Thyroid gland (tissue), 4 donors: Measurements from ENCODE around the gene NDE1. TPM values are rescaled to one million over a fixed set of nuclear protein-coding genes. Genes with fewer than 3 reads are reported as not detected.

Experiments used
- DNase-seq, 2 donors: peaks; one replicate each; pipeline ENCODE4 v3.0.0-alpha.2; 2019
- H3K27ac ChIP-seq, 3 donors: fragments of 200-600 bp; sonication (generic); 1 replicate in 2 of 3; 2 replicates in 1 of 3; pipeline ENCODE4 v1.5.1; 2016 to 2019; ENCODE audit warnings: mild to moderate bottlenecking in 1 of 3, moderate library complexity in 1 of 3
- H3K27me3 ChIP-seq: fragments of 200-600 bp; sonication (generic); one replicate; pipeline ENCODE4 v1.5.1; 2019
- H3K36me3 ChIP-seq, 2 donors: fragments of 200-600 bp; sonication (generic); one replicate each; pipeline ENCODE4 v1.5.1; 2016 to 2019
- H3K4me1 ChIP-seq, 2 donors: fragments of 200-600 bp; sonication (generic); one replicate each; pipeline ENCODE4 v1.5.1; 2017 to 2019
- H3K4me3 ChIP-seq, 3 donors: fragments of 200-600 bp; sonication (generic); replicated peaks in 1 of 3; 1 replicate in 2 of 3; 2 replicates in 1 of 3; pipeline ENCODE4 v1.5.1; 2016; ENCODE audit warnings: mild to moderate bottlenecking in 1 of 3
- H3K9me3 ChIP-seq: fragments of 200-600 bp; sonication (generic); one replicate; pipeline ENCODE4 v1.5.1; 2017
- POLR2A ChIP-seq, 2 donors: fragments of 450-650 bp; IDR thresholded peaks; one replicate each; pipeline ENCODE4 v1.6.1; 2017; ENCODE audit warnings: antibody characterized with exemption in 2 of 2, mild to moderate bottlenecking in 2 of 2, moderate library complexity in 1 of 2
- WGBS, 2 donors: methylation state at CpG; one replicate each; pipeline ENCODE4 v1.1.5; 2017; 5-methylcytosine and 5-hydroxymethylcytosine counted together
- intact Hi-C: fragments of 100-400 bp; cut with DNase I; formaldehyde crosslinking; loops from one replicate; pipeline ENCODE4 v1.15.1; 2023
- total RNA-seq, 4 donors: library from RNA; depleted of rRNA; stranded (reverse); fragments of >200 nt; gene quantifications; one replicate each; pipeline ENCODE4 v1.2.3, GENCODE V29; 2016
- TF ChIP-seq, protein P1 (sequence below), 6 experiments: fragments of 200-600 bp in 3 of 6; fragments of 450-650 bp in 3 of 6; sonication (generic) in 3 of 6; IDR thresholded peaks; one replicate each; pipeline ENCODE4 v1.5.1; 2016 to 2019; ENCODE audit warnings: antibody characterized with exemption in 6 of 6, mild to moderate bottlenecking in 2 of 6, inconsistent platforms in 1 of 6, moderate library complexity in 1 of 6

Gene NDE1
- total RNA-seq, 4 donors from 2014 or later: 7.7 to 21.3 (median 14.7) TPM

DNA sequence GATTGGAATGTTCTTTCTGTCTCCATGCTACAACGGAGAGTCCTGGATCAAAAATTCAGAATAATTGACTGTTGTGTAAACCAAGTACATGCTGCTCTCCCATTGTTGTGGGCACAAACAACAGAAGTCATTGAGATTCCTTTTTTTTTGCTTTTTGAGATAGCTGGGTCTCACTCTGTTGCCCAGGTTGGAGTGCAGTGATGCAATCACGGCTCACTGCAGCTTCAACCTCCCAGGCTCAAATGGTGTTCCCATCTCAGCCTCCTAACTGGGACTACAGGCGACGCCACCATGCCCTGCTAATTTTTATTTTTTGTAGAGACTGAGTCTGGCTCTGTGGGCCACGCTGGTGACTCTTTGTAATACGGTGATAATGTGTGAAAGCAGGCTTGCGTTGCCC lies 24.5 kb downstream of the NDE1 start:
- Histone ChIP-seq H3K4me1 (peaks cover 0 to 7% of the 10 kb centered on the region in 2 donors), H3K9me3 (no peaks in the 10 kb centered on the region), H3K4me3 (no peak overlapping the region), H3K27me3 (no peaks in the 10 kb centered on the region), H3K27ac (no peak overlapping the region), H3K36me3 (peaks cover 0 to 3% of the 10 kb centered on the region in 2 donors)
- no peak for DNase-seq
- intact Hi-C loops: no loop called here
- TF ChIP-seq POLR2A (IDR thresholded peaks at IDR 0.05): no peak
- TF ChIP-seq, protein P1, sequence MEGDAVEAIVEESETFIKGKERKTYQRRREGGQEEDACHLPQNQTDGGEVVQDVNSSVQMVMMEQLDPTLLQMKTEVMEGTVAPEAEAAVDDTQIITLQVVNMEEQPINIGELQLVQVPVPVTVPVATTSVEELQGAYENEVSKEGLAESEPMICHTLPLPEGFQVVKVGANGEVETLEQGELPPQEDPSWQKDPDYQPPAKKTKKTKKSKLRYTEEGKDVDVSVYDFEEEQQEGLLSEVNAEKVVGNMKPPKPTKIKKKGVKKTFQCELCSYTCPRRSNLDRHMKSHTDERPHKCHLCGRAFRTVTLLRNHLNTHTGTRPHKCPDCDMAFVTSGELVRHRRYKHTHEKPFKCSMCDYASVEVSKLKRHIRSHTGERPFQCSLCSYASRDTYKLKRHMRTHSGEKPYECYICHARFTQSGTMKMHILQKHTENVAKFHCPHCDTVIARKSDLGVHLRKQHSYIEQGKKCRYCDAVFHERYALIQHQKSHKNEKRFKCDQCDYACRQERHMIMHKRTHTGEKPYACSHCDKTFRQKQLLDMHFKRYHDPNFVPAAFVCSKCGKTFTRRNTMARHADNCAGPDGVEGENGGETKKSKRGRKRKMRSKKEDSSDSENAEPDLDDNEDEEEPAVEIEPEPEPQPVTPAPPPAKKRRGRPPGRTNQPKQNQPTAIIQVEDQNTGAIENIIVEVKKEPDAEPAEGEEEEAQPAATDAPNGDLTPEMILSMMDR (IDR thresholded peaks at IDR 0.05): no peak
- 98 to 99% methylated on average over 7 of the region's 7 CpGs for WGBS, 2 donors

DNA sequence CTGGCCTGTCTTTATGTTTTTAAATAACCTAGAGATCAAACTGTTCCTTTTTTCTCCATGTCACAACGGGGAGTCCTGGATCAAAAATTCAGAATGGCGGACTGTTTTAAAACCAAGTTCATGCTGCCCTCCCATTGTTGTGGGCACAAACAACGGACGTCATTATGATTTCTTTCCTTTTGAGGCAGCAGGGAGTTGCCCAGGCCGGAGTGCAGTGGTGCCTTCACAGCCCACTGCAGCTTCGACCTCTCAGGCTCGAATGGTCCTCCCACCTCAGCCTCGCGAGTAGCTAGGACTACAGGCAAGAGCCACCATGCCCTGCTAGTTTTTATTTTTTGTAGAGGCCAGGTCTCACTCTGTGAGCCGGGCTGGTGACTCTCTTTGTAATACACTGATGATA lies 26.5 kb downstream of the NDE1 start:
- peaks cover 0 to 7% of the 10 kb centered on the region in 2 donors for H3K4me1 ChIP-seq
- H3K36me3 ChIP-seq: peaks cover 0 to 3% of the 10 kb centered on the region in 2 donors
- H3K4me3 ChIP-seq: no peak overlapping the region
- 83 to 93% methylated on average over 10 of the region's 10 CpGs for WGBS, 2 donors
- H3K27ac ChIP-seq: no peak overlapping the region
- H3K9me3 ChIP-seq: no peaks in the 10 kb centered on the region
- intact Hi-C loops: no loop called here
- DNase-seq: no peak
- H3K27me3 ChIP-seq: no peaks in the 10 kb centered on the region
- TF ChIP-seq POLR2A (IDR thresholded peaks at IDR 0.05): no peak
- TF ChIP-seq, protein P1 (IDR thresholded peaks at IDR 0.05): no peak

DNA sequence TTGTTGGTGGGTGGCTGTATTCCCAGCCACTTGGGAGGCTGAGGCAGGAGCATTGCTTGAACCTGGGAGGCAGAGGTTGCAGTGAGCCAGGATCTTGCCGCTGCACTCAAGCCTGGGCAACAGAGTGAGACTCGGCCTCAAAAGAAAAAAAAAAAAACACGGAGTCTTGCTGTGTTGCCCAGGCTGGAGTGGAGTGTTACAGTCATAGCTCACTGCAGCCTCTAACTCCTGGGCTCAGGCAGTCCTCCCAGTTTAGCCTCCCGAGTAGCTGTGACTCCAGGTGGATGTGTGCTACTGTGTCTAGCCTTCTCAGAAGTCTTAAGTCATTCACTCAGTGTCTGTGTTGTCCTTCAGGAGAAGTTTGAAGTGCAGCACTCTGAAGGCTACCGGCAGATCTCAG lies 27.4 kb downstream of the NDE1 start:
- Histone ChIP-seq H3K4me1 (peaks cover 0 to 7% of the 10 kb centered on the region in 2 donors), H3K27ac (no peak overlapping the region), H3K4me3 (no peak overlapping the region), H3K27me3 (no peaks in the 10 kb centered on the region), H3K9me3 (no peaks in the 10 kb centered on the region), H3K36me3 (peaks cover 0 to 3% of the 10 kb centered on the region in 2 donors)
- WGBS, 2 donors: 96% methylated on average over 5 of the region's 5 CpGs
- no peak for DNase-seq
- TF ChIP-seq, protein P1 (IDR thresholded peaks at IDR 0.05): no peak
- TF ChIP-seq POLR2A (IDR thresholded peaks at IDR 0.05): no peak
- intact Hi-C loops: no loop called here

DNA sequence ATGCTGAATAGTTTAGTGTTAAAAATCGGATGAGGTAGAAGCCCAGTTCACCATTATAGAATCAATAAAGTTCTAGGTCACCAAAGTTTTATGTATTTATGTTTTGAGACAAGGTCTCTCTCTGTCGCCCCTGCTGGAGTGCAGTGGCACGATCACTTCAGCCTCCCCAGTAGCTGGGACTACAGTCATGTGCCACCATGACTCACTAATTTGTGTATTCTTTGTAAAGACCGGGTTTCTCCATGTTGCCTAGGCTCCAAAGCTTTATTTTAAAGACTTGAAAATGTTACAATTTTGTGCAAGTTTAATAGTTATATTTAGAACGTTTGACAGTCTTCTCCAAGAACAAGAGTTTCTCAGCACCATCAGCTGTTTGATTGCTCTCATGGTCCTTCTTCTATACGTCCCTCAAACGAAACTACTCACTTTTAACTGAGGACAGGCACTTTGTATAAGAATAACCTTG lies 32.1 kb downstream of the NDE1 start:
- Histone ChIP-seq H3K4me1 (no peaks in the 10 kb centered on the region), H3K27me3 (no peaks in the 10 kb centered on the region), H3K36me3 (peaks cover 0 to 3% of the 10 kb centered on the region in 2 donors), H3K27ac (peak overlapping the region in 1 of 3 donors; percentile 55), H3K9me3 (no peaks in the 10 kb centered on the region), H3K4me3 (no peak overlapping the region)
- no peak for TF ChIP-seq POLR2A (IDR thresholded peaks at IDR 0.05)
- TF ChIP-seq, protein P1 (IDR thresholded peaks at IDR 0.05): peak in 3 of 6 experiments; percentile 11 to 37 (median 30)
- 64 to 67% methylated on average over 7 of the region's 7 CpGs for WGBS, 2 donors
- intact Hi-C loops: no loop called here
- peak; percentile 31 to 53 for DNase-seq

DNA sequence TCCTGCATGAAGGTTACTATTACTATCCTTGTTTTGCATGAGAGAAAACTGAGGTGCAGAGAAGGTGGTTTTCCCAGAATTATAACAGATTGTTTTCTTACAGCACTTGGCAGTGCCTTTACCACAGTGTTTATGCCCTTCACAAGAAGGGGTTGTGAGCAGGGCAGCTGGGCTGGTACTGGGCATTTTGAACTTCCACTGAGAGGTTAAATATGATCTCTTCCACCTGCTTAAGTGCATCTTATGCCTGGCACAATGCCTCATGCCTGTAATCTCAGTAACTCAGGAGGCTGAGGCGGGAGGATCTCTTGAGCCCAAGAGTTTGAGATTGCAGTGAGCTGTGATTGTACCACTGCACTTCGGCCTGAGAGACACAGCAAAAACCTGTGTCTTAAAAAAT lies 36.2 kb downstream of the NDE1 start:
- H3K27me3 ChIP-seq: no peaks in the 10 kb centered on the region
- 97 to 100% methylated on average over 2 of the region's 2 CpGs for WGBS, 2 donors
- no peak overlapping the region for H3K4me3 ChIP-seq
- no peak overlapping the region for H3K27ac ChIP-seq
- TF ChIP-seq POLR2A (IDR thresholded peaks at IDR 0.05): no peak
- TF ChIP-seq, protein P1 (IDR thresholded peaks at IDR 0.05): no peak
- peaks cover 10 to 13% of the 10 kb centered on the region in 2 donors for H3K36me3 ChIP-seq
- intact Hi-C loops: no loop called here
- no peaks in the 10 kb centered on the region for H3K4me1 ChIP-seq
- DNase-seq: no peak
- no peaks in the 10 kb centered on the region for H3K9me3 ChIP-seq
